KOPT-K1 (cell line): ENCODE data around the gene DDX17.

Source experiments
- H3K27ac ChIP-seq: fragments of 200-600 bp; sonication (generic); 2 replicates; pipeline ENCODE4 v1.5.1; 2016; ENCODE audit warnings: antibody characterized with exemption, mild to moderate bottlenecking, low read depth, low read length; ENCODE audit not compliant: poor library complexity, severe bottlenecking
- H3K36me3 ChIP-seq: fragments of 200-600 bp; sonication (generic); 2 replicates; pipeline ENCODE4 v1.5.1; 2017; ENCODE audit warnings: antibody characterized with exemption, mild to moderate bottlenecking, low read length, moderate library complexity; ENCODE audit not compliant: insufficient read depth
- H3K9me3 ChIP-seq: fragments of 200-600 bp; sonication (generic); 2 replicates; pipeline ENCODE4 v1.5.1; 2017; ENCODE audit warnings: antibody characterized with exemption, low read length, mild to moderate bottlenecking; ENCODE audit not compliant: insufficient read depth, poor library complexity, severe bottlenecking

DDX17 gene

DNA sequence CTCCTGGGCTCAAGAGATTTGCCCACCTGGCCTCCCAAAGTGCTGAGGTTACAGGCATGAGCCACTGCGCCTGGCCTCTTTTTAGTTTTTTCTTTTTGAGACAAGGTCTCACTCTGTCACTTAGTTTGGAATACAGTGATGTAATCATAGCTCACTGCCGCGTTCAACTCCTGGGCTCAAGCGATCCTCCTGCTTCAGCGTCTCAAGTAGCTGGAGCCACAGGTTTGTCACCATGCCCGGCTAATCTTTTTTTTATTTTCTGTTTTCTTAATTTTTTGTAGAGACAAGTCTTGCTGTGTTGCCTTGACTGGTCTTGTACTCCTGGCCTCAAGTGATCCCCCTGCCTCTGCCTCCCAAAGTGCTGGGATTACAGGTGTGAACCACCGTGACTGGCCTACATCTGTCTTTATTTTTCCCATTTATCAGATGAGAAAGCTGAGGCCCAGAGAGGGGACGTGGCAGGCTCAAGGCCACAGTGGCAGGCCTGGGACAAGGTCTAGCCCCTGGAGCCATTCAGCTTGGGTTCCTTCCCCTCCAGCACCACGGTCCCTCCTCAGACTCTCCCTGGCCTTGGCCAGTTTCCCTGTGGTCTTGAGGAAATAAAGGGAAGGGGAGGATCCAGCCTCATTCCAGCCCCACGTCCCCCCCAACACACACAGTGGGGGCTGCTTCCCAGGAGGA is 41.0 kb downstream of the DDX17 start:
- Histone ChIP-seq H3K9me3 (no peaks in the 10 kb centered on the region), H3K36me3 (no peaks in the 10 kb centered on the region), H3K27ac (no peak overlapping the region)

DNA sequence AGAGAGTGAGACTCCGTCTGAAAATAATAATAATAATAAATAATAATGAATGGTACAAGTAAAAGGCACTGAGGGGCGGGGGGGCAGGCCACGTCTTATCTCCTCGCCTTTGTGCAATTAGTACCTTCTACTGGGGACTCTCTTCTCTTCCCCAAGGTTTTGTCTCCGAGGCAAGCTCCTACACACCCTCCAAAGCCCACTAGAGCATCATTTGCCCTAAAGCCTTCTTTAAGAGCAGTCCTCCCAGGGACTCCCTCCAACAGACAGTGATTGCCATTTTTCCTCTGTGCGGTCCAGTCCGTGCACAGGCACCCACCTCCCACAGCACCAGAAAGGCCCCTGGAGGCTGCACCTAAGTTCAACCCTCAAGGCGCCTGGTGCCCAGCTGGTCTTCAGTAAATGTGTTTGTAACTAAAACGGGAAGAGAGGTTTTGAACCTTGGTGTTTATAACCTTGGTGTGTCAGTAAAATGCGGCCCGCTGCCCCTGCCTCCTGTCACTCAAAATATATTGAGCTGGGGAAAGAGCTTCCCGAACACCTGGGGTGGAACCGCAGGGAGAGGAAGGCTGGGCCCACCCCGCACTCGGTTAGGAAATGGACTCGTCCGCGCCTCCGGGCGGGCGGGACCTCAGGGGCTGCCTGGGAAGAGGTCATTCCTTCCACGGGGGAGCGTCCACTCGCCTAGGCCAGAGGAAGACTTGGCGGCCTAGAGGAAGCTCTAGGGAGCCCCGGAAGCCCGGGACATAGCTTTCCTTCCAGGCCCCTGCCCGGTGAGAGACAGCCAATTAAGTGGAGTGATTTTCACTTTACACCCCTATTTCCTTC is 42.9 kb downstream of the DDX17 start:
- H3K36me3 ChIP-seq = no peaks in the 10 kb centered on the region
- H3K27ac ChIP-seq = no peak overlapping the region
- no peaks in the 10 kb centered on the region for H3K9me3 ChIP-seq

DNA sequence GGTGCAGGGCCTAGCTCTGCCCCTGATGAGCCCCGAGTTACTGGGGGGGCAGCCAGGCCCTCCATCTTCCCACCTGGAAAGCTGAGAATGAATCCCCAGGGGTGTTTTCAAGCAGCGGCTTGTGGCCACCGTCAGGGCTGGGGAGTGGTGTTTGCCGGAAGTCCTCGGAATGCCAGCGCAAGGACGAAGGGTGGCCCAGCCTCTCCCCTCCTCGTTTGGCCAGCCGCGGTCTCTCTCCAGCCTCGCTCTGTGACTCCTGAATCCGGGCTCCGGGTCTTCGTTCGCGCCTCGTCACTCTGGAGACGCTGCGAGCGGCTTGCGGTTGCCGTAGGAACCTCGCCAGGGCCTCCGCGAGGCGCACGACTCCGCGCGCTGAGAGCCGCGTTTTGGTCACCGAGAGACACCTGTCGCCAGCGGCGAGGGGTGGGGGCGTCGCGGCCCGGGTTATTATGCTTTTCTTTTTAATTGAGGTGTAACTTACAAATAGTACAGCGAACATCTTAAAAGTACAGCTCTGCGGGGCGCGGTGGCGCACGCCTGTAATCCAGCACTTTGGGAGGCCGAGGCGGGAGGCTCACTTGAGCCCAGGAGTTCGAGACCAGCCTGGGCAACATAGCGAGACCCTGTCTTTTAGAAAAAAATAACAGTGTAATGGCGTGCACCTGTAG is 44.6 kb downstream of the DDX17 start:
- Histone ChIP-seq H3K27ac (no peak overlapping the region), H3K36me3 (no peaks in the 10 kb centered on the region), H3K9me3 (no peaks in the 10 kb centered on the region)

DNA sequence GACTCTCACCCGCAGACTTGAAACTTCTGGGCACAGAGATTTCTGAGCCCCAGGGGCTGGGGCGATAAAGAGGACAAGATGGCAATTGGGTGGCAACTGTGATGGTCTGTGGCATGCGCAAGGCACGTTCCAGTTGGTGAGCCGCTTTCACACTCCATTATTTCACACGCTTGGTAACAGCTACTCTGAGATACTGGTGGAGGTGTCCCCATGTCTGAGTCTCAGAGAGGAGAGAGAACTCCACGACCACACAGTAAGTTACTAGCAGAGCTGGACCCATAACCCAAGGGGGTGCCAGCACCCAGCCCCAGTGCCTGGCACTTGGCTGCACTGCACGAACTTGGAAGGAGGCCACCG is 45.1 kb downstream of the DDX17 start:
- no peaks in the 10 kb centered on the region for H3K9me3 ChIP-seq

DNA sequence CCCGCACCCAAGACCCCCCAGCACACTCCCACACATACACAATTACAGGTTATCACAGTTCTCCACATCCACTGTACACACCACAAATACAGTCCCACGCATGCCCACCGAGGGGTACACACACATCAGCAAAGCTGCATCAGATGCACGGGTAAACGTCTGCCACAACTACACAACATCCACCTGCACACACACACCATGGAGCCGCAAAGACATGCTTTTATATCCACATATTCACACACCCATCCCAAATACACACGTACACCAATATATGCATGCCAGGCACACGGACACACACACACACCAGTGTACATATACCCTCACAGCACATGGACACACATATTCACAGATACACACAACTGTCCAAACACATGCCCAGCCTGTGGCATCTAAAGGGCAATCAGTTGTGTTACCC is 45.7 kb downstream of the DDX17 start:
- no peaks in the 10 kb centered on the region for H3K9me3 ChIP-seq
- no peak overlapping the region for H3K27ac ChIP-seq
- H3K36me3 ChIP-seq = no peaks in the 10 kb centered on the region

More for the DNA sequence above, 45.1 kb downstream of the DDX17 start:
- H3K27ac ChIP-seq = no peak overlapping the region
- no peaks in the 10 kb centered on the region for H3K36me3 ChIP-seq

DNA sequence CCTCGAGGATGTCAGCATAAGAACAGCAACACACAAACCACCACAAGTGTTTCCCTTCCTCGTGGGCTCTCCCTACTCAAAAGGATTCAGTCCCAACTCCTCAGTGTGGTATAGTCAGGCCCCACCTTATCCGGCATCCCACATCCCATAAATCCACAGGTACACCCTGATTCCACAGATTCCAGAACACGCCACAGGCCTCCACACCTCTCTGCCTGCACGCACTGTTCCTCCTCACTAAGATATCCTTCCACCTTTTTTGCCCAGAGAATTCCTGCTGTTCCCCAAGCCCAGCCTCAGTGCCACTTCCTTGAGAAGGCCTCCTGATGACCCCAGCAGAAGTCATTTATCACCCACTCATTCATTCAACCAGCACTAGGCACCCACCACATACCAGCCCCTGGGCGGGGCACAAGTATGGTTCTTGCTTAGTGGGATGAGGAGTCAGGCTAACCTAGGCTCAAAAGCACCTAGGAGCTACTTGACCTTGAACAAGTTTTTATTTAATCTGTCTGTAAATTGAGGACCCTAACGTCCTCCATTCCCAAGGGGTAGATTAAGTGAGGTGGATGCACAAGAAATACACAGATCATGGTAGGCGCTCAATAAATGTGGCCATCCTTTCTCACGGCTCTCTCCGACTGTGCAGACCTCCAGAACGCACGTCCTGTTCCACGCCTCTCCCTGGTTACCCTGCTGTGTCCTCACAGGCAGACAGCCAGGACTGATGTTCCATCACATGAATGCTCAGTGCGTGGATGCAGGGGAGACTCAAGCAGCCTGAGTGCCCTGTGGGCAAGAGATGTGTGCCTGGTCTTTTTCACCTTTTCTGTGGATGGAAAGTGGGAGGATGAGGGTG is 49.0 kb downstream of the DDX17 start:
- no peaks in the 10 kb centered on the region for H3K9me3 ChIP-seq
- no peaks in the 10 kb centered on the region for H3K36me3 ChIP-seq
- no peak overlapping the region for H3K27ac ChIP-seq

DNA sequence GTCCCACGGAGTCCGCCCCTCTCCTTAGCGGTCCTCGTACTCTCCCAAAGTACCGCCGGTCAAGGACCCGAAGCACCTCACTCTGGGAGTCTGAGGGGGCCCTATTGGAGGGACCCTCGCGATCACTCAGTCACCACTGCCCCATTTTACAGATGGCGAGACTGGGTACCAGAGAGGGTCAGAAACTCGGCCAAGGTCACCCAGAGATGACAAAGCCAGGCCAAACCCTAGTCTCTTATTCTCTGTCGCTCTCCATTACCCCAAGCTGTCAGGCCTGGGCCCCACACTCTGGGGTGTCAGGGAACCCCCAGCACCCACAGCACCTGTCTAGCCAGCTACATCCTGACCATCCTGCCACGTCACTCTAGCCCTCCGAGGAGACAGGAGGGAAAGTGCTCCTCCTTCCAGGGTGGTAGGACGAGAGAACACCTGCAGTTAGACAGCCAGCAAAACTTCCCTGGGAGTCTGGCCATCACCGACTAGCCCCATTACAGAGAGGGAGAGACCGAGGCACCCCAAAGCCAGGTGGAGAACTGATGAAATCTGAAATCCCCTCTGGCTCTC is 49.8 kb downstream of the DDX17 start:
- Histone ChIP-seq H3K27ac (no peak overlapping the region), H3K9me3 (no peaks in the 10 kb centered on the region), H3K36me3 (no peaks in the 10 kb centered on the region)

DNA sequence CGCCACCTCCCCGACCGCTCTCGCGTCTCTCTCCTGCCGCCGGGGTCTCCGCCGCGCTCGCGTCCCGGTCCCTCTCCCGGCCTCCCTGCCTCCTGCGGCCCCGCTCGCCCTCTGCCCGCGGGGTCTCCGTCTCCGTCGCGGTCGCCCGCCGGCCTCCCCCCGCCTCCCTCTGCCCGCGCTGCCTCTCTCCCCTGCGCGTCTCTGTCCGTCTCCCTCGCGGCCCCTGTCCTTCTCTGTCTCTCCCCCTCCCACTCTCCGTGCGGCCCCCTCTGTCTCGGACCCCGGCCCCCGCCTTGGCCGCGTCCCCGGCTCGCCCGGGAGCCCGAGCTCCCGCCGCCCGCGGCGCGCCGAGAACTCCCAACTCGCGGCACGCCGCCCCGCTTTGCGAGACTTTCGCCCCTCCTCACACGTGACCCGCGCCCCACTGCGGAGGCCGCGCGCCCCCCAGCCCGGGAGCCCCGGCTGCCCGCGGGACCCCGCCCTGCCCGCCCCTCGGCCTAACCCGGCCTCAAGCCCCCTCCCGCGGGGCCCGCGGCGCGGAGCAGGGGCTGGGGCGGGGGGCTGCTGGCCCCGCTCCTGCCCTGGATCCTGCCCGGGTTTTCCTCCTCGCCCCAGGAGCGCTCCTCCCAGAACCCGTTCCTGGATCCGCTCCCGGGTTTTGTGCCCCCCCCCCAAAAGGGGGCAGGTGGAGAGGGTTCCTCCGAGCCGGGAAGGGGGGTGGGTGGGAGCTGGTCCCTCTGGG is 50.4 kb downstream of the DDX17 start:
- no peak overlapping the region for H3K27ac ChIP-seq
- H3K9me3 ChIP-seq = no peaks in the 10 kb centered on the region
- H3K36me3 ChIP-seq = no peaks in the 10 kb centered on the region

DNA sequence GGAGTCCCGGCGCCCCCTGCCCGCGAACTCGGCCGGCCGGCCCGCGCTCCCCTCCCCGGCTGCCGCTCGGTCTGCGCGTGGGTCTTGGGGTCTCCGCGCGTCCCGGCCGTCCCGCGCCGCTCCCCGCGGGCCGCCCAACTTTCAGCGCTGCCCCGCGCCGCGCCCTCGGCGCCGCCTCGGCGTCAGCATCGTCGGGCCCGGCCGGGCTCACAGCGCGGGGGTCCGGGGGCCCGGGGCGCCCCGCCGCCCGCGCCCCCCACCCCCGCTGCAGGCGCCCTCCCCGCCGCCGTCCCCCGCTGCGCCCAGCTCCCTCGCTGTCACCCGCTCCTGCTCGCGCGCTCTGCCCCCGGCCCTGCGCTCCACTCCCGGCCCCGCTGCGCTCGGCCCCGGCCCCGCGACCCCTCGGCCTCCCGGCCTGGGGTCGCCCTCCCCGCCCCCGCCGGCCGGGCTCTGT is 51.0 kb downstream of the DDX17 start, which contains the start of gene KCNJ4:
Gene KCNJ4, minus strand, starts transcription at position 124 of the 454 bp plus-strand sequence. CDS start 27,067 bp downstream, outside the sequence.
- no peaks in the 10 kb centered on the region for H3K36me3 ChIP-seq
- no peak within 1 kb of the TSS for H3K27ac ChIP-seq
- no peaks in the 10 kb centered on the region for H3K9me3 ChIP-seq

DNA sequence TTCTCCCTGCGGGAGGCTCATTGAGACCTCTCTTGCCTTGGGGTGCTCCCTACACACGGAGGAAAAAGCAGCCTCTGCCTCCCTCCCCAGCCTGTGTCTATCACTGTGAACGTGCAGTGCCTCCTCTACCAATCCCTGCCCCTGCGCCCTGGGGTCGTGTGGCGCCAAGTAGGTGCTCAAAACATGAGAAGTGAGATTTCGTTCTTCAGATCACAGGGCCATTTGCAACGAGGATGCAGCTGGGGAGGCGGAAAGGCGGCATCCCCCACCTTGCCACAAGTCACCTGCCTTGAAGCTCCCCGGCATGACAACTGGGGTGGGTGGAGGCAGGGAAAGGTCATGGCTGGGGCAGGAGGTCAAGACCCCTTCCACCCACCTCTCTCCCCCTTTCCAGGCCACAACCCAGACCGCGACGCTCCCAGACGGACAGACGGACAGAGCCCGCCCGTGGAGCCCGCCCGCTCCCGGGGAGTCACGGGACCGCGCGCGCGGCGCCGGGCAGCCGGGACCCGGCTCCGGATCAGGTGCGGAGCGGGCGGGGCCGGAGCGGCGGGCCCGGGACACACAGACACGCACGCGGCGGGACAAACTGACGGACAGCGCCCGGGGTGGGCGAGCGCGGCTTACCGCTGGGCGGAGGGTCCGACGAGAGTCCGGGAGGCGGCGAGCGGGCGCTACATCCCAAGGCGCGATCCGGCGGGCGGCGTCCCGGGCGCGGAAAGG is 51.6 kb downstream of the DDX17 start:
- Histone ChIP-seq H3K27ac (no peak overlapping the region), H3K9me3 (no peaks in the 10 kb centered on the region)

DNA sequence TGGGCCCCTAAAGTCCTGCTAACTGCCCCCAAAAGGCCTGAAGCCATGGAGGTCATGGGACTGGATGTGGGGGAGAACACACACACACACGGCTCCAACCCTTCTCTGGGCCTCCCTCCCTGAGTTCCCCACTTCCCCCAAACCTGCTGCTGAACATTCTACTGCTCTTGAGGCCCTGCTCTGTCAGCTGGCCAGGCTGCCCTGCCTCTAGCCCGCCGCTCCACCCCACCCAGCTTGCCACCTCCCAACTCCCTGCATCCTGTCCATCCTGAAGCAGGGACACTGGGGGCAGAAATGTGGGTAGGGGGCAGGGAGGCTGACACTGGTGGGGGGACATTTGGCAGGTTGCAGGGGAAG is 52.1 kb downstream of the DDX17 start:
- no peak overlapping the region for H3K27ac ChIP-seq
- no peaks in the 10 kb centered on the region for H3K9me3 ChIP-seq

More for the DNA sequence above, 51.6 kb downstream of the DDX17 start:
- no peaks in the 10 kb centered on the region for H3K36me3 ChIP-seq

DNA sequence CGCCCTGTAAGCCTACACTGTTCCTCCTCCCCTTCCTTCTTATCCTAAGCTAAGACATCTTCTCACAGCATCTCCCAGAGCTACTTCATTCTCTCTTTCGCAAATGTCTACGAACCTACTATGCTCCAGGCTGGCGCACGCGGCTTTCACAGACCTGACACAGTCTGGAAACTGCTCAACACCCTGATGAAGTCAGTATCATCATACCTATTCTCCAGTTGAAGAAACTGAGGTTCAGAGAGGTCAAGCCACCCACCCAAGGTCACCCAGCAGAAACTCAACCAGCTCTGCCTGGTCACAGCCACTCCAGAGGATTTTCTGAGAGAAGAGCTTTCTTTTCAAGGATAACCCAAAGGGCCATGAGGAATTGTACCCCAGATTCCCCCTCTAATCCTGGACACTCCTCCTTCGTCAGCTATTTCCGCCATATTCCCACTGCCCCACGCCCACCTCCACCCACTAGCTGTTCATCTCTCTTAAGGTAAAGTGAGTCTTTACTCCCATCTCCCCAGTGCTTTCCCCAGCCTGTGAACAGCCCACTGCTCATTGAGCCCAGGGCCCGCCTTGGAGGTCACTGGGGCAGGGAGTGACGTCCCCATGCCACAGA is 52.9 kb downstream of the DDX17 start:
- Histone ChIP-seq H3K27ac (no peak overlapping the region), H3K36me3 (no peaks in the 10 kb centered on the region), H3K9me3 (no peaks in the 10 kb centered on the region)

More for the DNA sequence above, 52.1 kb downstream of the DDX17 start:
- H3K36me3 ChIP-seq = no peaks in the 10 kb centered on the region
